Esophagus squamous epithelium (tissue), 4 donors: Measurements from ENCODE around the gene OPCML.

Experiments used
- CTCF ChIP-seq, 6 experiments: fragments of 450-650 bp in 4 of 6; fragments of 200-600 bp in 2 of 6; sonication (generic) in 2 of 6; IDR thresholded peaks; one replicate each; pipeline ENCODE4 v1.5.1; 2016 to 2019; ENCODE audit warnings: antibody characterized with exemption in 6 of 6, mild to moderate bottlenecking in 4 of 6, moderate library complexity in 4 of 6
- POLR2A ChIP-seq, 4 donors: fragments of 450-650 bp; IDR thresholded peaks; one replicate each; pipeline ENCODE4 v1.6.1; 2017; ENCODE audit warnings: antibody characterized with exemption in 4 of 4, mild to moderate bottlenecking in 4 of 4, moderate library complexity in 3 of 4

- TF ChIP-seq CTCF (IDR thresholded peaks at IDR 0.05) (no peak), POLR2A (IDR thresholded peaks at IDR 0.05) (no peak)
These were observed 34.7 kb downstream of the OPCML start for GRCh38 chr11:133497477-133498140.
